ENCODE data around the gene HGF. TPM values are rescaled to one million over a fixed set of nuclear protein-coding genes. Genes with fewer than 3 reads are reported as not detected.

The HGF gene
- total RNA-seq, 1 donor from 2014 or later: 4.7 TPM

GRCh38 chr7:81676105-81676811 is 93.6 kb downstream of the HGF start:
- H3K9ac ChIP-seq (ENCODE audit: low read depth in 1 of 3, low read length in 3 of 3): no peak overlapping the region
- H3K4me3 ChIP-seq (ENCODE audit: low read length in 3 of 3): no peak overlapping the region
- H3K9me3 ChIP-seq (ENCODE audit: control insufficient read depth in 3 of 3, low read length in 3 of 3): no peaks in the 10 kb centered on the region
- H3K36me3 ChIP-seq (ENCODE audit: control insufficient read depth in 3 of 3, insufficient read depth in 3 of 3, low read length in 3 of 3): no peaks in the 10 kb centered on the region
- H3K27me3 ChIP-seq (ENCODE audit: control insufficient read depth in 3 of 3, insufficient read depth in 3 of 3, low read length in 3 of 3): no peaks in the 10 kb centered on the region
- H3K27ac ChIP-seq (ENCODE audit: low read depth, low read length): peak overlapping the region; percentile 29
- peaks cover 0 to 10% (median 4%) of the 10 kb centered on the region in 3 donors for H3K4me1 ChIP-seq (ENCODE audit: control insufficient read depth in 3 of 3, insufficient read depth in 3 of 3, low read length in 3 of 3)

GRCh38 chr7:81674431-81674830 is 95.4 kb downstream of the HGF start:
- Histone ChIP-seq H3K27me3 (ENCODE audit: control insufficient read depth in 3 of 3, insufficient read depth in 3 of 3, low read length in 3 of 3) (no peaks in the 10 kb centered on the region), H3K9ac (ENCODE audit: low read depth in 1 of 3, low read length in 3 of 3) (no peak overlapping the region), H3K4me1 (ENCODE audit: control insufficient read depth in 3 of 3, insufficient read depth in 3 of 3, low read length in 3 of 3) (peaks cover 0 to 10% (median 4%) of the 10 kb centered on the region in 3 donors), H3K4me3 (ENCODE audit: low read length in 3 of 3) (no peak overlapping the region), H3K36me3 (ENCODE audit: control insufficient read depth in 3 of 3, insufficient read depth in 3 of 3, low read length in 3 of 3) (no peaks in the 10 kb centered on the region), H3K9me3 (ENCODE audit: control insufficient read depth in 3 of 3, low read length in 3 of 3) (no peaks in the 10 kb centered on the region), H3K27ac (ENCODE audit: low read depth, low read length) (no peak overlapping the region)

GRCh38 chr7:81672872-81673271 is 97.0 kb downstream of the HGF start:
- Histone ChIP-seq H3K27me3 (ENCODE audit: control insufficient read depth in 3 of 3, insufficient read depth in 3 of 3, low read length in 3 of 3) (no peaks in the 10 kb centered on the region), H3K9ac (ENCODE audit: low read depth in 1 of 3, low read length in 3 of 3) (no peak overlapping the region), H3K9me3 (ENCODE audit: control insufficient read depth in 3 of 3, low read length in 3 of 3) (no peaks in the 10 kb centered on the region), H3K4me3 (ENCODE audit: low read length in 3 of 3) (no peak overlapping the region), H3K4me1 (ENCODE audit: control insufficient read depth in 3 of 3, insufficient read depth in 3 of 3, low read length in 3 of 3) (peaks cover 0 to 10% (median 4%) of the 10 kb centered on the region in 3 donors), H3K36me3 (ENCODE audit: control insufficient read depth in 3 of 3, insufficient read depth in 3 of 3, low read length in 3 of 3) (no peaks in the 10 kb centered on the region), H3K27ac (ENCODE audit: low read depth, low read length) (no peak overlapping the region)

- Histone ChIP-seq H3K27ac (ENCODE audit: low read depth, low read length) (no peak overlapping the region), H3K4me3 (ENCODE audit: low read length in 3 of 3) (no peak overlapping the region), H3K36me3 (ENCODE audit: control insufficient read depth in 3 of 3, insufficient read depth in 3 of 3, low read length in 3 of 3) (no peaks in the 10 kb centered on the region), H3K9me3 (ENCODE audit: control insufficient read depth in 3 of 3, low read length in 3 of 3) (no peaks in the 10 kb centered on the region), H3K9ac (ENCODE audit: low read depth in 1 of 3, low read length in 3 of 3) (no peak overlapping the region), H3K27me3 (ENCODE audit: control insufficient read depth in 3 of 3, insufficient read depth in 3 of 3, low read length in 3 of 3) (no peaks in the 10 kb centered on the region), H3K4me1 (ENCODE audit: control insufficient read depth in 3 of 3, insufficient read depth in 3 of 3, low read length in 3 of 3) (peaks cover 0 to 3% (median 0%) of the 10 kb centered on the region in 3 donors)
Observed at GRCh38 chr7:81669476-81670105, 100.3 kb downstream of the HGF start.

- Histone ChIP-seq H3K27ac (ENCODE audit: low read depth, low read length) (no peak overlapping the region), H3K4me3 (ENCODE audit: low read length in 3 of 3) (no peak overlapping the region)
Observed at GRCh38 chr7:81666209-81666608, 103.6 kb downstream of the HGF start.

GRCh38 chr7:81665236-81665635 is 104.6 kb downstream of the HGF start:
- no peaks in the 10 kb centered on the region for H3K36me3 ChIP-seq (ENCODE audit: control insufficient read depth in 3 of 3, insufficient read depth in 3 of 3, low read length in 3 of 3)

More at GRCh38 chr7:81666209-81666608, 103.6 kb downstream of the HGF start:
- H3K9me3 ChIP-seq (ENCODE audit: control insufficient read depth in 3 of 3, low read length in 3 of 3): no peaks in the 10 kb centered on the region
- no peaks in the 10 kb centered on the region for H3K27me3 ChIP-seq (ENCODE audit: control insufficient read depth in 3 of 3, insufficient read depth in 3 of 3, low read length in 3 of 3)
- H3K9ac ChIP-seq (ENCODE audit: low read depth in 1 of 3, low read length in 3 of 3): no peak overlapping the region
- no peaks in the 10 kb centered on the region for H3K36me3 ChIP-seq (ENCODE audit: control insufficient read depth in 3 of 3, insufficient read depth in 3 of 3, low read length in 3 of 3)
- H3K4me1 ChIP-seq (ENCODE audit: control insufficient read depth in 3 of 3, insufficient read depth in 3 of 3, low read length in 3 of 3): no peaks in the 10 kb centered on the region

GRCh38 chr7:81664304-81664703 is 105.5 kb downstream of the HGF start:
- H3K27me3 ChIP-seq (ENCODE audit: control insufficient read depth in 3 of 3, insufficient read depth in 3 of 3, low read length in 3 of 3): no peaks in the 10 kb centered on the region
- no peak overlapping the region for H3K4me3 ChIP-seq (ENCODE audit: low read length in 3 of 3)
- H3K9ac ChIP-seq (ENCODE audit: low read depth in 1 of 3, low read length in 3 of 3): no peak overlapping the region
- H3K4me1 ChIP-seq (ENCODE audit: control insufficient read depth in 3 of 3, insufficient read depth in 3 of 3, low read length in 3 of 3): no peaks in the 10 kb centered on the region
- H3K9me3 ChIP-seq (ENCODE audit: control insufficient read depth in 3 of 3, low read length in 3 of 3): no peaks in the 10 kb centered on the region
- no peak overlapping the region for H3K27ac ChIP-seq (ENCODE audit: low read depth, low read length)
- no peaks in the 10 kb centered on the region for H3K36me3 ChIP-seq (ENCODE audit: control insufficient read depth in 3 of 3, insufficient read depth in 3 of 3, low read length in 3 of 3)

More at GRCh38 chr7:81665236-81665635, 104.6 kb downstream of the HGF start:
- no peaks in the 10 kb centered on the region for H3K27me3 ChIP-seq (ENCODE audit: control insufficient read depth in 3 of 3, insufficient read depth in 3 of 3, low read length in 3 of 3)
- no peak overlapping the region for H3K4me3 ChIP-seq (ENCODE audit: low read length in 3 of 3)
- H3K9me3 ChIP-seq (ENCODE audit: control insufficient read depth in 3 of 3, low read length in 3 of 3): no peaks in the 10 kb centered on the region
- no peaks in the 10 kb centered on the region for H3K4me1 ChIP-seq (ENCODE audit: control insufficient read depth in 3 of 3, insufficient read depth in 3 of 3, low read length in 3 of 3)
- no peak overlapping the region for H3K9ac ChIP-seq (ENCODE audit: low read depth in 1 of 3, low read length in 3 of 3)
- H3K27ac ChIP-seq (ENCODE audit: low read depth, low read length): no peak overlapping the region

GRCh38 chr7:81662531-81662930 is 107.3 kb downstream of the HGF start:
- H3K9ac ChIP-seq (ENCODE audit: low read depth in 1 of 3, low read length in 3 of 3): no peak overlapping the region
- H3K27me3 ChIP-seq (ENCODE audit: control insufficient read depth in 3 of 3, insufficient read depth in 3 of 3, low read length in 3 of 3): no peaks in the 10 kb centered on the region
- H3K36me3 ChIP-seq (ENCODE audit: control insufficient read depth in 3 of 3, insufficient read depth in 3 of 3, low read length in 3 of 3): no peaks in the 10 kb centered on the region
- H3K4me1 ChIP-seq (ENCODE audit: control insufficient read depth in 3 of 3, insufficient read depth in 3 of 3, low read length in 3 of 3): no peaks in the 10 kb centered on the region
- no peak overlapping the region for H3K4me3 ChIP-seq (ENCODE audit: low read length in 3 of 3)
- no peak overlapping the region for H3K27ac ChIP-seq (ENCODE audit: low read depth, low read length)
- no peaks in the 10 kb centered on the region for H3K9me3 ChIP-seq (ENCODE audit: control insufficient read depth in 3 of 3, low read length in 3 of 3)

GRCh38 chr7:81659697-81660395 is 110.0 kb downstream of the HGF start:
- Histone ChIP-seq H3K27me3 (ENCODE audit: control insufficient read depth in 3 of 3, insufficient read depth in 3 of 3, low read length in 3 of 3) (no peaks in the 10 kb centered on the region), H3K9me3 (ENCODE audit: control insufficient read depth in 3 of 3, low read length in 3 of 3) (no peaks in the 10 kb centered on the region), H3K27ac (ENCODE audit: low read depth, low read length) (no peak overlapping the region), H3K9ac (ENCODE audit: low read depth in 1 of 3, low read length in 3 of 3) (no peak overlapping the region), H3K4me3 (ENCODE audit: low read length in 3 of 3) (no peak overlapping the region), H3K4me1 (ENCODE audit: control insufficient read depth in 3 of 3, insufficient read depth in 3 of 3, low read length in 3 of 3) (no peaks in the 10 kb centered on the region), H3K36me3 (ENCODE audit: control insufficient read depth in 3 of 3, insufficient read depth in 3 of 3, low read length in 3 of 3) (no peaks in the 10 kb centered on the region)

GRCh38 chr7:81657551-81657950 is 112.3 kb downstream of the HGF start:
- peaks cover 0 to 3% (median 3%) of the 10 kb centered on the region in 3 donors for H3K9me3 ChIP-seq (ENCODE audit: control insufficient read depth in 3 of 3, low read length in 3 of 3)
- H3K27me3 ChIP-seq (ENCODE audit: control insufficient read depth in 3 of 3, insufficient read depth in 3 of 3, low read length in 3 of 3): no peaks in the 10 kb centered on the region
- no peaks in the 10 kb centered on the region for H3K36me3 ChIP-seq (ENCODE audit: control insufficient read depth in 3 of 3, insufficient read depth in 3 of 3, low read length in 3 of 3)

More at GRCh38 chr7:81657551-81657950, 112.3 kb downstream of the HGF start:
- Histone ChIP-seq H3K4me3 (ENCODE audit: low read length in 3 of 3) (no peak overlapping the region), H3K27ac (ENCODE audit: low read depth, low read length) (no peak overlapping the region), H3K9ac (ENCODE audit: low read depth in 1 of 3, low read length in 3 of 3) (no peak overlapping the region), H3K4me1 (ENCODE audit: control insufficient read depth in 3 of 3, insufficient read depth in 3 of 3, low read length in 3 of 3) (no peaks in the 10 kb centered on the region)
